ENCODE results near the gene CUL1.

CUL1 gene

GRCh38 chr7:148811892-148812291 is 113.2 kb downstream of the CUL1 start:
- no peak for DNase-seq

GRCh38 chr7:148813890-148814289 is 115.2 kb downstream of the CUL1 start:
- no peak for DNase-seq

- DNase-seq: no peak
Observed at GRCh38 chr7:148814922-148815559, 116.3 kb downstream of the CUL1 start.

GRCh38 chr7:148815612-148816011 is 116.9 kb downstream of the CUL1 start:
- DNase-seq: no peak

- no peak for DNase-seq
Observed at GRCh38 chr7:148819697-148820360, 121.1 kb downstream of the CUL1 start.

- DNase-seq: no peak
Observed at GRCh38 chr7:148821422-148821821, 122.7 kb downstream of the CUL1 start.

DNA sequence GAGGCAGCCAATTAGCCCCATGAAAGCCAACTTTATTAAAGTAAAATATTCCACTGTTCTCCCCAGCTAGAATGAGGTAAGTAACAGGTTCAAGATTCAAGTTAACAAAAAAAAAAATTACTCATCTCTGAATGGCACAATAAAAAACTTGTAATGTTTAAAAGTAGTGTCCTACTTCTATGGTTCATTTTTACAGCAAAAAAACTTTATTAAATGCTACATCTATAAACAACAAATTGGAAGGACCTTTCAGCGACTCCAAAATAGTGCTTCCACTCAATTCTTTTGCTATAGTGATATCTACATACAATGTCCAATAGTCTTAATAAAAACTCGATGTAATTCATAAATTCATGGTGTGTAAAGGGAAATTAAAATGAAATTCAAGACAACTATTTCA is 126.2 kb downstream of the CUL1 start:
- no peak for DNase-seq

- DNase-seq: no peak
Observed at GRCh38 chr7:148825338-148825737, 126.6 kb downstream of the CUL1 start.

DNA sequence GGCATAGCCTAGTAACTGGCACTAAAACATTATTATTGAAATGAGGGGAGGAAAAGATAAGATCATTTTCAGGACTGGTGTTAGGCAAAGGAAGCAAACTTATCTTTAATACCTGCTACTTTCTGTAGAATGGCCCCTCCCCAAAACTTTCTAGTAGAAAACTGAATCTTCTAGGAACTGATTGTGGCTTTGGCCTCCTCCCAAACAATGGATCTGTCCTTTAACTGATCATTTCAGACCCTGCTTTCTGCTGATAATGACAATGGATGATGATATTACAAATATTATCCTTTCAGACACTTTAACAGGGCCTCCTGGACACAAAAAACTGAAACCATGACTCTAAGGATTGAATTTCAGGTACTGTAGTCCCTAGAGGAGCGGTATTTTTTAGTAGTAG is 130.3 kb downstream of the CUL1 start:
- no peak for DNase-seq

DNA sequence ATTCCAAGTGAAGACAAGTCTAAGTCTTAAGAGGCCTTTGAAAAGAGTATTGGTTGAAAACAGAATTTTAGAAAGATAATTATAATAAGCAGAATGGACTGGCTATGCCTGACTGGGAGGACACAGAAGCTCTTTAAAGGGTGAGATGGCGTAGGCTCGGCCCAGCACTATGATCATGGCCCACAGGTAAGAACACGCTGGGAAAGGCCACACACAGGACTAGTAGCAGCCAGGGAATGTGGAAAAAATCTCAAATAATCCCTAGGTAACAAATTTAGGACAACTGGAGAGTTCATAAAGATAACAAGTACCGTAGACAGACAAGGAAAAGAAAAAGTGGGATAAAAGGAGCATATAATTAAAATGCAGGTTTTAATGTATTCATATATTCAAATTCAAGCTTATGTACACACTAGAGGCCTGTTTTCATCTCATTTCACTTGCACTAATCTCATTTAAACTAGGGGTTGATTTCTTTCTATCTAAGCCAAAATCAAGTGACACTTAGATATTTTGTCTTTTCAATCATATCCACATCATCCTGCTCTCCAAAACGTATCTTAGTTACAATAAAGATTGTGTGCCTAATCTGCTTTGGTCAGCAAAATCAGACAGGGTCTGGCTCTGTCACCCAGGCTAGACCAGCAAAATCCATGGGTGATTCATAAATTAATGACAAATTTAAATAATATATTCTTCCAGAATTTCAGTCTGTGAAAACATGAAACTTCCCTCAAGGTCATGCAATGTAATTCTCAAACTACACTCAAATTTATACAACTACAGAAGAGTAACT is 132.4 kb downstream of the CUL1 start:
- DNase-seq: no peak

DNA sequence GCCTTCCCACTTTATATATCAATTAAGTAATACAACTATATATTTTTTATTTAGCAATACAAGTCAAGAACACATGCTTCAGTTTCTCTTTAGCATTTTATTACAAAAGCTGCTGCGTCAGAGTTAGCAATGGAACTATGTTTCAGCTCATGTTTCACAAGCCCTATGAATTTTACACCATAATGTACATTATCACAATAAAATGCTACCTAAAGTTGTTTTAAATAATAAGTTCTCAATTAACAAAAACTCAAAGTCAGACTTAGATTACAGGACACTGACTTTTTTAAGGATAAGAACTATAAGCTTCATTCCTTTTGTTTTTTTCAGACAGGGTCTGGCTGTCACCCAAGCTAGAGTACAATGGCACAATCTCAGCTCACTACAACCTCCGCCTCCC is 133.1 kb downstream of the CUL1 start:
- no peak for DNase-seq

- DNase-seq: no peak
Observed at GRCh38 chr7:148834605-148835004, 135.9 kb downstream of the CUL1 start.

DNA sequence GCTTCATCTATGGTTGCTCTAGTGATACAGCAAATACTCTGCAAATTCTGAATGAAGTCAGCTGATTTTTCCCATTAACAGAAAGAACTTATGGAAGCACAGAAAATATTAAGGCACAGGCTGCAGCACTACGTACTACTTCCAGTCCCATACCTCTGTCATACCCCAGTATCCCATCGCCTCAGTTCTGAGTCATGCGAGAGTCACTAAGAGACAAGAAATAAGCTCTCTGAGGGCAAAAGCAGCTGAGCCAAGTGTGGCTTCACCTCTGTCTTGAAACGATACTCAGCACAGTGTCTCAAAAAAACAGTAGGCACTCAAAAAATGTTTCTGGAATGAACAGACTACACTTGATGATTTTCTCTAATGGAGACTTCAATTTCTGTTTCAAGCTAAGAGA is 137.2 kb downstream of the CUL1 start:
- no peak for DNase-seq

DNA sequence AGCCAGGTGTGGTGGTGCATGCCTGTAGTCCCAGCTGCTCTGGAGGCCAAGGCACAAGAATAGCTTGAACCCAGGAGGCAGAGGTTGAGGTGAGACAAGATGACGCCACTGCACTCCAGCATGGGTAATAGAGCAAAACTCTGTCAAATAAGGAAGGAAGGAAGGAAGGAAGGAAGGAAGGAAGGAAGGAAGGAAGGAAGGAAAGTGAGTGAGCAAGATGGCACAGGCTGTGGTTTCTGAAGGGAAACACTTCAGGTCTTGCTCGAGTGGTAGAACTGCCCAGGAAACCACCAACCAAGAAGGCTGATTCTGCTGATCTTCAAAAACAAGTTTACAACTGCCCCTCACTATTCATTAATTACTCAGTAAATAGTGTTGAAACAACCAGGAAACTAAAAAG is 140.2 kb downstream of the CUL1 start:
- DNase-seq: no peak

DNA sequence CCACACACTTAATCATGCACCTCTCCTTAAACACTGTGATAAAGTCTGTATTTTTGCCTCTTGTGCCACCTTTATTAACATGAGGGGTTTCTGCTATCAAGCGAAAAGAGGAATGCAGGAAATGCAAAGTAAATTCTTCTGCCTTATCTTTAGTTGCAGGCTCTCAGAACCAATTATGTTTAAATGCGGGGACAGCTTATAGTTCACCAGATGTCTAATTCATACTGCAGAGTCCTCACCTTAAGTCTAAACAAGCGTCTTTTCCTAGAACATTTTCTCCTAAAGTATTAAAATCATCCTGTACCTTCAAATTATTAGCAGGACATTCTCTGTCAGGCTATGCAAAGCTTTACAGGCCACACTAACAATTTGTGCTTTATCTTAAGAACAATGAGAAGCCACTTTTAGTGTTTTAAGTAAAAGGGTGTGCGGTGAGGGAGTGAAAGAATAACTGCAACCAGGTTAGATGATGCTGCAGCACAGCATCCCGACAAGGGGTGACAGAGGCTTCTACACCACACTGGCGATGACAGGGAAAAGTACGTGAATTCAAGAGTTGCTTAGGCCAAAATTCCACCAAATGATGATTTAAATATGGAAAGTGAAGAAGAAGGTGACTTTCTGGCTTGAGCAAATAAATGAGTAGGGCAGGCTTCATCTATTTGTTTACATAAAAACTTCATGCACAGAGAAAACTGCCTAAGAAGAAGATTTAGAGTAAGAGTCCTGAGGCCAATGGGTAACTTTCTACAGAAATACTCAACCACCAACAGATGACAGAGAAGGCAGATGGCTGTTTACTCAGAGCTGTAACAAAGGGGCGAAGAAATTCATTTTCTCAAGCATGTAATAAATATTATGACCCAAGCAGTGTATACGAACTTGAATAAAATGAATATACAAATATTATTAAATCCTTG is 149.4 kb downstream of the CUL1 start:
- no peak for DNase-seq

DNA sequence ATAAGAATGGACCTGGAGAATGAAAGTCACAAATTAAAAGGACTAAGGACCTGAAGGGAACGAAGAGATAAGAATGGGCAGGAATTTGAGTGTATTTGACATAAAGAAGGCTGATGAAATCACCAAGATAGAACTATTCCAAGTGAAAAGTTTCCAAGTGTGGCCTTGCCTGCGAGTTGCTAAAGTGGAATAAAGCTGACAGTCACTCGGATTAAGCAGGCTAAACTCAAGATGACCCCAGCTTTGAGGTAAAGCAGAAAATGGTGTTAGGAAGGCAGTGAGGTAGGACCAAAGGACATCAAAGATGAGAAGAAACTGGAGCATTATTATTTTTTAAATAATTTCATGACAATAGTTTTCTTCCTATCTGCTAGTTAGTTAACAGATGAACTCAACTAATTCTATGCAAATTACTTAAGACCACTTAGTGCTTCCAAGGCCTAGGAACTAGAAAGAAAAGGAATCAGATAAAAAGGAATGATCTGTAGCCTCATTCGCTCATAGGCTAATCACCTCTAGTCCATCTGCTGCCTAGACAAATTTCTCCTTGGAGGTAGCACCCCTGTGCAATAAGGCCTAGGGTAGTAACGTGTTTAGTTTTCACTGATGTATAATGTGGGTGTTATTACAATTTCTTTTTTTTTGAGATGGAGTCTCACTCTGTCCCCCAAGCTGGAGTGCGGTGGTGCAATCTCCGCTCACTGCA is 150.8 kb downstream of the CUL1 start:
- no peak for DNase-seq

DNA sequence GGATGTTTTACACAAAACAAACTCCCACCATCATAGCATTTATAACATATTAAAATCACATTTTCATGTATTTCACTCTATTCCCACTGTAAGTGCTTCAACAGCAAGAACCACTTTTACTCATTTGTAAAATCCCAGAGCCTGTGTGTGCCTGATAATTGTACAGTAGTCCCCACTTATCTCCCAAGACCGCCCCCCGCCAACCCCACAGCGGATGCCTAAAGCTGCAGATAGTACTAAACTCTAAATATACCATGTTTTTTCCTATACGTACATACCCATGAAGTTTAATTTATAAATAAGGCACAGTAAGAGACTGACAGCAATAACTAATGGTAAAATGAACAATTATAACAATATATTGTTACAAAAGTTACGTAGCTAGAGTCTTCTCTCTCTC is 151.9 kb downstream of the CUL1 start:
- no peak for DNase-seq

Measured in NCI-H1092 treated with DMSO at 0.1 percent for 48 hours (cell line).